Stimulated activated effector memory CD8-positive, alpha-beta T cell treated with anti-CD3 and anti-CD28 coated beads, Interleukin-12 subunit alpha, Interleukin-12 subunit beta, amount 100 ng/mL, for 72 hours (primary cell): ENCODE results near the gene ERI3.
A peak's percentile ranks its signal among the peaks of the same experiment; 100 is the strongest.

Experiments
- ATAC-seq: fragments of 150-1000 bp; cut with Tn5 transposase; 2 replicates; pipeline ENCODE4 v1.10.0; 2021
- DNase-seq, 2 donors: peaks; one replicate each; pipeline ENCODE4 v3.0.0; 2021 to 2022; ENCODE audit warnings: low spot score in 2 of 2
- H3K27ac Mint-ChIP-seq: one replicate; pipeline ENCODE4 v1.8.0; 2022; ENCODE audit warnings: mild to moderate bottlenecking, mixed read lengths
- H3K36me3 Mint-ChIP-seq: one replicate; pipeline ENCODE4 v1.8.0; 2022; ENCODE audit warnings: mild to moderate bottlenecking, mixed read lengths
- H3K4me1 Mint-ChIP-seq: one replicate; pipeline ENCODE4 v1.8.0; 2022; ENCODE audit warnings: mixed read lengths
- H3K4me3 Mint-ChIP-seq: one replicate; pipeline ENCODE4 v1.8.0; 2022; ENCODE audit warnings: mild to moderate bottlenecking, mixed read lengths
- H3K9me3 Mint-ChIP-seq: one replicate; pipeline ENCODE4 v1.8.0; 2022; ENCODE audit warnings: mixed read lengths

ERI3 gene

DNA sequence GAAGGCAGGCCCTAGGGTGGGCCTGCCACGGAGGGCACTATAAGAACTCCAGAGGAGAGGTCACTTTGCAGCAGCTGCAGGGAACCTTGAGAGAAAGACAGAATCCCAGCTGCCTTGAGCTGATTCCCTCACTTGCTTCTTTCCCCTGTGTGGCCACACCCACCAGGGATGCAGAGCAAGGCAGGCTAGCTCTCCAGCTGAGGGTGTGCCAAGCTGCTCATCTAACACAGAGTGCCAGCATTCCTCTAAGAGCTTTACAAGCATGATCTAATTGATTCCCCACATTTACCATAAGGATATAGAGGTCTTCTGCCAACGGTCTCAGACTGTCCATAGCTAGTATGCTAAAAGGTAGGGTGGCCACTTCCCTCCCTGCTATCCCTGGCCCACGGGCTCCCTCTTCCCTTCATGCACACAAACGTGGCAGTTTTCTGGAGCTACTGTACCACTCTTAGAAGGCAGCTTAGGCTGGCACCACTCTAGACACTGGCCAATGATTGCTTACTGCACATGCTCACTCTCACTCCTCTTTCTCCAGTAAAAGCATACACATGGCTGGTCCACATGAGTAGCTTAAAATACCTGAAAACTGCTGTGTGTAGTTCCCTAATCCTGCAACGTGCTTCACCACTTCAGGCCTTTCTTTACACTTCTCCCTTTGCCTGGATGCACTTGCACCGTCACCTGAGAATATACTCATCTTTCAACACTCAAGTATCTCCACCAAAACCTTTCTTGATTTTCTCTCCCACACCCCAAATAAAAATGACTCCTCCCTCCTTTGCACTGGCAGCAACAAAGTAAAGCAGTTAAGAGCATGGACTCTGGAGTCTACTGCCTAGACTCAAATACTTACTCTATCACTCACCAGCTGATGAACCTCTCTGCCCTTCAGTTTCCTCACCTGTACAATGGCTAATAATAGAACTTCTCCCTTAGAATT lies 84.1 kb downstream of the ERI3 start:
- Mint-ChIP-seq H3K4me1 (peaks cover 14% of the 10 kb centered on the region), H3K27ac (no peak overlapping the region), H3K9me3 (no peaks in the 10 kb centered on the region), H3K36me3 (no peaks in the 10 kb centered on the region), H3K4me3 (no peak overlapping the region)
- DNase-seq (no peak), ATAC-seq (no peak)

DNA sequence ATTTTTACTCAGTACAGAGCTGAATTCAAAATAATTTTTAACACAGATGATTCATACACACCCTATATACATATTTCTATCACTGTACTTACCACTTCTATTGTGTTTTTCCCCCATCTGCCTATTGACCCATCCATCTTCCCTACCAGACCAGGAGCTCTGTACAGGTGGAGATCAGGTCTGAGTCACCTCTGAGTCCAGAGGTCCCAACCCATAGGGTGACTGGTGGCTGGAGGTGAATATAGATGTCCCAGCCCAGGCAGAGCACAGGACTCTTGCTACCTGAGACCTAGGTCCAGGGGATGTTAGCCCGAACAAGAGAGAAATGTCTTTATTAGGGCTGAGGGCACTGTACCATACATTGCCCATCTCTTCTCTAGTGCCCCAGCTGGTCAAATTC lies 87.0 kb downstream of the ERI3 start:
- H3K36me3 Mint-ChIP-seq: no peaks in the 10 kb centered on the region
- ATAC-seq (no peak), DNase-seq (no peak)
- peaks cover 14% of the 10 kb centered on the region for H3K4me1 Mint-ChIP-seq
- H3K9me3 Mint-ChIP-seq: no peaks in the 10 kb centered on the region
- no peak overlapping the region for H3K4me3 Mint-ChIP-seq
- H3K27ac Mint-ChIP-seq: no peak overlapping the region

GRCh38 chr1:44267438-44267837 lies 87.6 kb downstream of the ERI3 start:
- peaks cover 14% of the 10 kb centered on the region for H3K4me1 Mint-ChIP-seq
- ATAC-seq: no peak

DNA sequence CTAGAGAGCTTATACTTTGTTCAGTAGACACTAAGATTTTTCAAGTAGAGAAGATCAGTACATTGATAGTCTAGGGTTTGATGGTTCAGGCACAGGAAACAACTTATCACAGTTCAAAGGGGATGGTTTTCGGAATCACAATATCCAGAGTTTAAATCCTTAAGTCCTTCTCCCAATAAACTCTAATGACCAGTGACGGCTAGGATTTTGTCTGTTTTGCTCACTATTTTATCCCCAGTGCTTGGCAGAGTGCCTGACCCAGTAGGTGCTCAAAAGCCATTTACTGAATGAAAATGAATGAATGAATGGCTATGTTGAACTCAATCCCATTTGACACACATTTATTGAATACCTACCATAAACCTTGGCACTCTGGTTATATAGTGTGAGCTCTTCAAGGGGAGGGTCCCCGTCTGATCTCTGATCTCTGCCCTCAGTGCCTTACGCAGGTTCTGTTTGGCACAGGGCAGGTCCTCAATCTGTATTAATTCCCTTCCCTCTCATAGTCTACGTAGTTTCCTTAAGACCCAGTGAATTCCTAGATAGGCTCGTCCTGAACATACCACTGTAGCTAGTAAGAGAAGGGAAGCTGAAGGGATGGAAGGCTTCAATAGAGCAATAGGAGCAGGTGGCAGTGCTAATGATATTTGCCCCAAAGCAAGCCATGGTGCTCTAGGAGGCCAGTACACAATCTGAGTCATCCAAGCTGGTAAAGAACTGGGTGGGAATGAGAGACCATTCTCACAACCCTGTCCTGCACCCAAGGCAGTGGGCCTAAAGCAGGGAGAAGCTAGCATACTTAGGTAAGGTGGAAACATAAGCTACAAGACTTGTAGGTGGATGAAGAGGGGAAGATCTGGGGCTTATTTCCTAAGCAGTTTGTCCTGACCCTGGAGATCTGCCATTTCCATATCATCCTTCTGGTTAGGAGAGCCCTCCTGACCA lies 88.4 kb downstream of the ERI3 start:
- Mint-ChIP-seq H3K4me1 (peaks cover 21% of the 10 kb centered on the region), H3K27ac (no peak overlapping the region), H3K36me3 (no peaks in the 10 kb centered on the region), H3K9me3 (no peaks in the 10 kb centered on the region), H3K4me3 (no peak overlapping the region)
- ATAC-seq (no peak), DNase-seq (no peak)

More at GRCh38 chr1:44267438-44267837, 87.6 kb downstream of the ERI3 start:
- no peaks in the 10 kb centered on the region for H3K9me3 Mint-ChIP-seq
- H3K36me3 Mint-ChIP-seq: no peaks in the 10 kb centered on the region
- DNase-seq: no peak
- H3K27ac Mint-ChIP-seq: no peak overlapping the region
- H3K4me3 Mint-ChIP-seq: no peak overlapping the region

- no peak overlapping the region for H3K4me3 Mint-ChIP-seq
- no peaks in the 10 kb centered on the region for H3K9me3 Mint-ChIP-seq
- no peak for ATAC-seq
- H3K4me1 Mint-ChIP-seq: peaks cover 17% of the 10 kb centered on the region
- no peak for DNase-seq
- no peaks in the 10 kb centered on the region for H3K36me3 Mint-ChIP-seq
- H3K27ac Mint-ChIP-seq: peak overlapping the region; percentile 4
Measured at GRCh38 chr1:44265656-44266358, 89.2 kb downstream of the ERI3 start.

GRCh38 chr1:44264451-44264771 lies 90.6 kb downstream of the ERI3 start:
- Mint-ChIP-seq H3K27ac (peak overlapping the region; percentile 46), H3K4me1 (peaks cover 10% of the 10 kb centered on the region), H3K4me3 (no peak overlapping the region), H3K36me3 (no peaks in the 10 kb centered on the region), H3K9me3 (no peaks in the 10 kb centered on the region)
- DNase-seq (no peak), ATAC-seq (no peak)

GRCh38 chr1:44263568-44264450 lies 91.2 kb downstream of the ERI3 start:
- H3K27ac Mint-ChIP-seq: peak overlapping the region; percentile 46
- H3K36me3 Mint-ChIP-seq: no peaks in the 10 kb centered on the region

GRCh38 chr1:44262816-44263567 lies 92.1 kb downstream of the ERI3 start:
- ATAC-seq: no peak
- no peak overlapping the region for H3K4me3 Mint-ChIP-seq
- H3K36me3 Mint-ChIP-seq: no peaks in the 10 kb centered on the region
- DNase-seq: no peak
- no peaks in the 10 kb centered on the region for H3K9me3 Mint-ChIP-seq
- peak overlapping the region; percentile 67 for H3K27ac Mint-ChIP-seq
- peaks cover 10% of the 10 kb centered on the region for H3K4me1 Mint-ChIP-seq

More at GRCh38 chr1:44263568-44264450, 91.2 kb downstream of the ERI3 start:
- ATAC-seq (no peak), DNase-seq (no peak)
- Mint-ChIP-seq H3K4me1 (peaks cover 10% of the 10 kb centered on the region), H3K9me3 (no peaks in the 10 kb centered on the region), H3K4me3 (no peak overlapping the region)

GRCh38 chr1:44262414-44262813 lies 92.6 kb downstream of the ERI3 start:
- DNase-seq: no peak
- Mint-ChIP-seq H3K4me1 (peaks cover 10% of the 10 kb centered on the region), H3K4me3 (no peak overlapping the region), H3K9me3 (no peaks in the 10 kb centered on the region), H3K36me3 (no peaks in the 10 kb centered on the region), H3K27ac (peak overlapping the region; percentile 67)
- no peak for ATAC-seq

- no peak overlapping the region for H3K4me3 Mint-ChIP-seq
- ATAC-seq (no peak), DNase-seq (no peak)
- peak overlapping the region; percentile 67 for H3K27ac Mint-ChIP-seq
- H3K4me1 Mint-ChIP-seq: peaks cover 10% of the 10 kb centered on the region
- H3K36me3 Mint-ChIP-seq: no peaks in the 10 kb centered on the region
- no peaks in the 10 kb centered on the region for H3K9me3 Mint-ChIP-seq
Measured at GRCh38 chr1:44261962-44262361, 93.1 kb downstream of the ERI3 start.

DNA sequence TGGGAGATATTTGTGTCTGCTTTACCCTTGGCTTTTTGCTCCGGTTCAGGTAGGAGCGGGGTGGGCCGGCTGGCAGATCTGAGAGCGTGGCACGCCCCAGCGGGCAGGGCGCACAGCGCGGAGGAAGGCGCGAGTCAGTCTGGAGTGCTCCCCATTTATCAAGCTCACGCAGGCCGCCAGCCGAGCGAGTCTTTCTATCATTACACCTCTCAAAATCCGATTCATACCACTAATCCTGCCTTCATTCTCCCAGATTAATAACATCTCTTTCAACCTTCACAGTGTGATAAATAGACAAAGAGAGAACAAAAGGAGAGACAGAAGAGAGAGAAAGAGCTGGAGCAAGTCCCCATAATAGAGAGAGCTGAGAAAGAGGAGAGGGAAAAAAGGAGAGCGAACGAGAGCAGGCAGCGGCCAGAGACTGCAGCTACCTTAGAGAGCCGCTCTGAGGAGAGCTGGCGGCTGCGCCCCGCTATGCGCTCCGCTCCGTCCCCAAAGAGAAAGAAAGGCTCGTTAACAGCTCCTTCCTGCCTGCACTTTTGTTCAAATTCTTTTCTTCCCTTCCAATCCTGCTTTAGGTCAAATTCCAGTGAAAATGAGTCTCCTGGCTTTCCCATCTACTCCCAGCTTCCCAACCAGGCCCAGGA lies 93.8 kb downstream of the ERI3 start:
- H3K4me3 Mint-ChIP-seq: no peak overlapping the region
- peak overlapping the region; percentile 73 for H3K27ac Mint-ChIP-seq
- DNase-seq (no peak), ATAC-seq (no peak)
- H3K36me3 Mint-ChIP-seq: no peaks in the 10 kb centered on the region
- no peaks in the 10 kb centered on the region for H3K9me3 Mint-ChIP-seq
- H3K4me1 Mint-ChIP-seq: peaks cover 10% of the 10 kb centered on the region

DNA sequence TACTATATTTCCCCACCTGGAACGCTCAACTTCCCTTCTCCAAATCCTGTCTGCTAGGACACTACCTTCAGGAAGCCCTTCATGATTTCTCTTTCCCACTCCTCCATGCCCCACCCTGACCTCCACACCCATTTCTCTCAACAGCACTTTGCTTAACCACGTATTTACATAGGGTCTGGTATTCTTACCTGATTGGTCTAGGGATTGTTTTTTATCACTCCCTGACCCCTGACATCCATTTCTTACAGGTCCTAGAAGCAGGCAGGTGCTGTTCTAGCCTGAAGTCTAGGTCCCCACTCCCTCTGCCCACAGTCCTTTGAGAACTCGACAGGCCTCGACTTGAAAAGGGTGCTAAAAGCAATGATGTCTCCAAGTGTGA lies 94.3 kb downstream of the ERI3 start:
- H3K4me1 Mint-ChIP-seq: peaks cover 10% of the 10 kb centered on the region
- ATAC-seq: no peak
- H3K9me3 Mint-ChIP-seq: no peaks in the 10 kb centered on the region
- H3K4me3 Mint-ChIP-seq: no peak overlapping the region
- H3K27ac Mint-ChIP-seq: peak overlapping the region; percentile 73
- DNase-seq: no peak
- no peaks in the 10 kb centered on the region for H3K36me3 Mint-ChIP-seq

DNA sequence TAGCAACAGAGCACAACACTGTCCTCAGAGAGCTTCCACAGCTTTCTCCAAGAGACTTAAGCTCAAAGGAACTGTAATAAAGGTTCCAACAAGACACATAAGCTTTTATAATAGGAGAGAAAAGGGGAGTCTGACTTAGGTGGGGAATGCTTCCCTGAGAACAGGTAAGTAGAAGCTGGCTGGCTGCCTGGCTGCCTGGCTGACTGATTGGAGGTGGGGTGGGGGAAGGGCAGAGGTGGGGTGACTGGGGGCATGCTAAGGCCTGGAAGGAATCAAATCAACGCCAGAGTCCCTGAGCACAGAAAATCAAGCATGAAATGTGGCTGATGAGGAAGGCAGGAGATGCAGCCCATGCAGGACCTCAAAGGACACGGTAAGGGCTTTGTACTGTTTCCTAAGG lies 96.0 kb downstream of the ERI3 start:
- H3K4me1 Mint-ChIP-seq: peaks cover 10% of the 10 kb centered on the region
- ATAC-seq (no peak), DNase-seq (no peak)
- no peaks in the 10 kb centered on the region for H3K36me3 Mint-ChIP-seq
- H3K9me3 Mint-ChIP-seq: no peaks in the 10 kb centered on the region
- H3K4me3 Mint-ChIP-seq: no peak overlapping the region
- no peak overlapping the region for H3K27ac Mint-ChIP-seq
